Measurements from ENCODE around the gene UBE4B. TPM values are rescaled to one million over a fixed set of nuclear protein-coding genes. Genes with fewer than 3 reads are reported as not detected.

Gene UBE4B
- total and polyA plus RNA-seq, 9 of the 15 experiments (the other 6 are each of a cell fraction or from before 2014, with no cell fraction given): 11.7 to 73.7 (median 40.1) TPM

DNA sequence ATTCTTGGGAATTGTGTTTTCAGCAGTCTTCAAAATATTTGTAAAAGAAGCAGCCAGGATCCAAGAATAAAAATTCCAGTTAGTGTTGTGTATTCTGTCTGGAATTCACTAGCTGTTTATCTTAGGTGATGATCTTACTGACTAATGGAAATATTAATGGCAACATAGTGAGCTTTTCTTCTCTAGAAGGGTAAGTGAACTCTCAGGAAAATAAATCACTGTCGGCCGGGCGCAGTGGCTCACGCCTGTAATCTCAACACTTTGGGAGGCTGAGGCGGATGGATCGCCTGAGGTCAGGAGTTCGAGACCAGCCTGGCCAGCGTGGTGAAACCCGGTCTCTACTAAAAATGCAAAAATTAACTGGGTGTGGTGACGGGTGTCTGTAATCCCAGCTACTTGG is 90.2 kb downstream of the UBE4B start:
- DNase-seq (ENCODE audit: extremely low read depth in 1 of 4, low spot score in 3 of 4) (no peak), FAIRE-seq (no peak), ATAC-seq (no peak)
- 88% methylated on average over 10 of the region's 10 CpGs for WGBS (ENCODE audit: insufficient coverage, low coverage, missing lambda C conversion rate)
- TF ChIP-seq ETV1 (tag; conservative IDR thresholded peaks at IDR 0.05; ENCODE audit: low read depth) (no peak), POLR2AphosphoS2 (IDR thresholded peaks at IDR 0.05; ENCODE audit: low read length) (no peak), HDAC1 (IDR thresholded peaks at IDR 0.05) (no peak), ZNF224 (CRISPR knock-in tag; IDR thresholded peaks at IDR 0.05) (no peak), ZKSCAN8 (CRISPR knock-in tag; IDR thresholded peaks at IDR 0.05) (no peak), MEIS2 (IDR thresholded peaks at IDR 0.05; ENCODE audit: partially characterized antibody) (peak; percentile 27), GATA2 (CRISPR knock-in tag; IDR thresholded peaks at IDR 0.05) (no peak)
- TF ChIP-seq, protein P1, sequence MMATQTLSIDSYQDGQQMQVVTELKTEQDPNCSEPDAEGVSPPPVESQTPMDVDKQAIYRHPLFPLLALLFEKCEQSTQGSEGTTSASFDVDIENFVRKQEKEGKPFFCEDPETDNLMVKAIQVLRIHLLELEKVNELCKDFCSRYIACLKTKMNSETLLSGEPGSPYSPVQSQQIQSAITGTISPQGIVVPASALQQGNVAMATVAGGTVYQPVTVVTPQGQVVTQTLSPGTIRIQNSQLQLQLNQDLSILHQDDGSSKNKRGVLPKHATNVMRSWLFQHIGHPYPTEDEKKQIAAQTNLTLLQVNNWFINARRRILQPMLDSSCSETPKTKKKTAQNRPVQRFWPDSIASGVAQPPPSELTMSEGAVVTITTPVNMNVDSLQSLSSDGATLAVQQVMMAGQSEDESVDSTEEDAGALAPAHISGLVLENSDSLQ (IDR thresholded peaks at IDR 0.05): peak; percentile 37; the same call in 1 of the 2 replicates
- TF ChIP-seq, protein P2, sequence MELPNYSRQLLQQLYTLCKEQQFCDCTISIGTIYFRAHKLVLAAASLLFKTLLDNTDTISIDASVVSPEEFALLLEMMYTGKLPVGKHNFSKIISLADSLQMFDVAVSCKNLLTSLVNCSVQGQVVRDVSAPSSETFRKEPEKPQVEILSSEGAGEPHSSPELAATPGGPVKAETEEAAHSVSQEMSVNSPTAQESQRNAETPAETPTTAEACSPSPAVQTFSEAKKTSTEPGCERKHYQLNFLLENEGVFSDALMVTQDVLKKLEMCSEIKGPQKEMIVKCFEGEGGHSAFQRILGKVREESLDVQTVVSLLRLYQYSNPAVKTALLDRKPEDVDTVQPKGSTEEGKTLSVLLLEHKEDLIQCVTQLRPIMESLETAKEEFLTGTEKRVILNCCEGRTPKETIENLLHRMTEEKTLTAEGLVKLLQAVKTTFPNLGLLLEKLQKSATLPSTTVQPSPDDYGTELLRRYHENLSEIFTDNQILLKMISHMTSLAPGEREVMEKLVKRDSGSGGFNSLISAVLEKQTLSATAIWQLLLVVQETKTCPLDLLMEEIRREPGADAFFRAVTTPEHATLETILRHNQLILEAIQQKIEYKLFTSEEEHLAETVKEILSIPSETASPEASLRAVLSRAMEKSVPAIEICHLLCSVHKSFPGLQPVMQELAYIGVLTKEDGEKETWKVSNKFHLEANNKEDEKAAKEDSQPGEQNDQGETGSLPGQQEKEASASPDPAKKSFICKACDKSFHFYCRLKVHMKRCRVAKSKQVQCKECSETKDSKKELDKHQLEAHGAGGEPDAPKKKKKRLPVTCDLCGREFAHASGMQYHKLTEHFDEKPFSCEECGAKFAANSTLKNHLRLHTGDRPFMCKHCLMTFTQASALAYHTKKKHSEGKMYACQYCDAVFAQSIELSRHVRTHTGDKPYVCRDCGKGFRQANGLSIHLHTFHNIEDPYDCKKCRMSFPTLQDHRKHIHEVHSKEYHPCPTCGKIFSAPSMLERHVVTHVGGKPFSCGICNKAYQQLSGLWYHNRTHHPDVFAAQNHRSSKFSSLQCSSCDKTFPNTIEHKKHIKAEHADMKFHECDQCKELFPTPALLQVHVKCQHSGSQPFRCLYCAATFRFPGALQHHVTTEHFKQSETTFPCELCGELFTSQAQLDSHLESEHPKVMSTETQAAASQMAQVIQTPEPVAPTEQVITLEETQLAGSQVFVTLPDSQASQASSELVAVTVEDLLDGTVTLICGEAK (IDR thresholded peaks at IDR 0.05): no peak
- TF ChIP-seq, protein P2 (CRISPR knock-in tag; IDR thresholded peaks at IDR 0.05): no peak
- H3K9ac ChIP-seq (ENCODE audit: insufficient read depth in 1 of 2, low read depth in 2 of 2, low read length in 2 of 2): no peak overlapping the region
- intact Hi-C loops (cut with micrococcal nuclease) (no loop called here), in situ Hi-C loops (cut with MboI) (no loop called here)
- ChIA-PET POLR2A (interaction anchor here (0.6 to 1.9 kb wide), 4 partner anchors 10 to 232 kb away, joined by 4 to 6 read pairs (median 4); partner anchors contain the start of genes LZIC and NMNAT1), CTCF (ENCODE audit: low intra/inter-chr PET ratio) (no interaction called here)
- no peaks in the 10 kb centered on the region for H3K27me3 ChIP-seq (ENCODE audit: control insufficient read depth in 2 of 2, insufficient read depth in 2 of 2, low read length in 2 of 2)
- H2AFZ ChIP-seq (ENCODE audit: low read depth, low read length): no peak overlapping the region
- H3K4me1 ChIP-seq (replicated peaks in 1 of 2; ENCODE audit: control insufficient read depth in 2 of 2, insufficient read depth in 2 of 2, low read length in 2 of 2): no peaks in the 10 kb centered on the region
- no peaks in the 10 kb centered on the region for H3K9me3 ChIP-seq (replicated peaks; ENCODE audit: control insufficient read depth, insufficient read depth, low read depth, low read length)
- no peak overlapping the region for H3K4me2 ChIP-seq (ENCODE audit: insufficient read depth, low read length)
- H4K20me1 ChIP-seq (replicated peaks; ENCODE audit: control insufficient read depth, insufficient read depth, low read length): no peaks in the 10 kb centered on the region
- H3K27ac ChIP-seq (ENCODE audit: extremely low read depth, low read depth, low read length): no peak overlapping the region
- H3K79me2 ChIP-seq (ENCODE audit: control insufficient read depth, insufficient read depth, low read length): no peaks in the 10 kb centered on the region
- BruUV-seq (replicated peaks): no TSS peak
- H3K4me3 ChIP-seq: no peak overlapping the region
- no peaks in the 10 kb centered on the region for H3K9me1 ChIP-seq (ENCODE audit: control insufficient read depth, insufficient read depth, low read length)
- H3K36me3 ChIP-seq (ENCODE audit: control insufficient read depth, insufficient read depth, low read length): peaks cover 54% of the 10 kb centered on the region

Measured in K562 (cell line).